Ishikawa (cell line): ENCODE results near the gene CTNNBL1.

Experiments
- CEBPB ChIP-seq: IDR thresholded peaks from 2 replicates; pipeline ENCODE4 v1.6.1; 2012
- CREB1 ChIP-seq: IDR thresholded peaks from 2 replicates; pipeline ENCODE4 v1.6.1; 2012; ENCODE audit warnings: low read depth
- EGR1 ChIP-seq: IDR thresholded peaks from 2 replicates; pipeline ENCODE4 v1.6.1; 2012
- EP300 ChIP-seq: IDR thresholded peaks from 2 replicates; pipeline ENCODE4 v1.6.1; 2012; ENCODE audit warnings: borderline replicate concordance
- FOXM1 ChIP-seq: IDR thresholded peaks from 2 replicates; pipeline ENCODE4 v1.6.1; 2012; ENCODE audit warnings: low read depth, borderline replicate concordance
- NFIC ChIP-seq: IDR thresholded peaks from 2 replicates; pipeline ENCODE4 v1.6.1; 2012
- RAD21 ChIP-seq: IDR thresholded peaks from 2 replicates; pipeline ENCODE4 v1.6.1; 2012; ENCODE audit warnings: low read depth
- TAF1 ChIP-seq: IDR thresholded peaks from 2 replicates; pipeline ENCODE4 v1.6.1; 2012; ENCODE audit warnings: low read depth, mild to moderate bottlenecking
- TCF12 ChIP-seq: IDR thresholded peaks from 2 replicates; pipeline ENCODE4 v1.6.1; 2012; ENCODE audit warnings: low read depth
- TEAD4 ChIP-seq: IDR thresholded peaks from 2 replicates; pipeline ENCODE4 v1.6.1; 2012
- YY1 ChIP-seq: IDR thresholded peaks from 2 replicates; pipeline ENCODE4 v1.6.1; 2012; ENCODE audit warnings: low read depth
- ZBTB7A ChIP-seq: IDR thresholded peaks from 2 replicates; pipeline ENCODE4 v1.6.1; 2012; ENCODE audit warnings: low read depth
- TF ChIP-seq, protein P1 (sequence below): IDR thresholded peaks from 2 replicates; pipeline ENCODE4 v1.6.1; 2012; ENCODE audit warnings: low read depth, mild to moderate bottlenecking
- TF ChIP-seq, protein P2 (sequence below): IDR thresholded peaks from 2 replicates; pipeline ENCODE4 v1.6.1; 2012
- TF ChIP-seq, protein P3 (sequence below): IDR thresholded peaks from 2 replicates; pipeline ENCODE4 v1.6.1; 2012

Gene CTNNBL1

GRCh38 chr20:37845241-37845681 lies 151.4 kb downstream of the CTNNBL1 start:
- no peak for TF ChIP-seq RAD21

- TF ChIP-seq EGR1 (no peak), RAD21 (no peak), ZBTB7A (no peak), CREB1 (no peak), YY1 (no peak), CEBPB (no peak)
- TF ChIP-seq, protein P1, sequence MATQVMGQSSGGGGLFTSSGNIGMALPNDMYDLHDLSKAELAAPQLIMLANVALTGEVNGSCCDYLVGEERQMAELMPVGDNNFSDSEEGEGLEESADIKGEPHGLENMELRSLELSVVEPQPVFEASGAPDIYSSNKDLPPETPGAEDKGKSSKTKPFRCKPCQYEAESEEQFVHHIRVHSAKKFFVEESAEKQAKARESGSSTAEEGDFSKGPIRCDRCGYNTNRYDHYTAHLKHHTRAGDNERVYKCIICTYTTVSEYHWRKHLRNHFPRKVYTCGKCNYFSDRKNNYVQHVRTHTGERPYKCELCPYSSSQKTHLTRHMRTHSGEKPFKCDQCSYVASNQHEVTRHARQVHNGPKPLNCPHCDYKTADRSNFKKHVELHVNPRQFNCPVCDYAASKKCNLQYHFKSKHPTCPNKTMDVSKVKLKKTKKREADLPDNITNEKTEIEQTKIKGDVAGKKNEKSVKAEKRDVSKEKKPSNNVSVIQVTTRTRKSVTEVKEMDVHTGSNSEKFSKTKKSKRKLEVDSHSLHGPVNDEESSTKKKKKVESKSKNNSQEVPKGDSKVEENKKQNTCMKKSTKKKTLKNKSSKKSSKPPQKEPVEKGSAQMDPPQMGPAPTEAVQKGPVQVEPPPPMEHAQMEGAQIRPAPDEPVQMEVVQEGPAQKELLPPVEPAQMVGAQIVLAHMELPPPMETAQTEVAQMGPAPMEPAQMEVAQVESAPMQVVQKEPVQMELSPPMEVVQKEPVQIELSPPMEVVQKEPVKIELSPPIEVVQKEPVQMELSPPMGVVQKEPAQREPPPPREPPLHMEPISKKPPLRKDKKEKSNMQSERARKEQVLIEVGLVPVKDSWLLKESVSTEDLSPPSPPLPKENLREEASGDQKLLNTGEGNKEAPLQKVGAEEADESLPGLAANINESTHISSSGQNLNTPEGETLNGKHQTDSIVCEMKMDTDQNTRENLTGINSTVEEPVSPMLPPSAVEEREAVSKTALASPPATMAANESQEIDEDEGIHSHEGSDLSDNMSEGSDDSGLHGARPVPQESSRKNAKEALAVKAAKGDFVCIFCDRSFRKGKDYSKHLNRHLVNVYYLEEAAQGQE = no peak
- TF ChIP-seq, protein P2, sequence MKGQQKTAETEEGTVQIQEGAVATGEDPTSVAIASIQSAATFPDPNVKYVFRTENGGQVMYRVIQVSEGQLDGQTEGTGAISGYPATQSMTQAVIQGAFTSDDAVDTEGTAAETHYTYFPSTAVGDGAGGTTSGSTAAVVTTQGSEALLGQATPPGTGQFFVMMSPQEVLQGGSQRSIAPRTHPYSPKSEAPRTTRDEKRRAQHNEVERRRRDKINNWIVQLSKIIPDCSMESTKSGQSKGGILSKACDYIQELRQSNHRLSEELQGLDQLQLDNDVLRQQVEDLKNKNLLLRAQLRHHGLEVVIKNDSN = no peak
- TF ChIP-seq, protein P3, sequence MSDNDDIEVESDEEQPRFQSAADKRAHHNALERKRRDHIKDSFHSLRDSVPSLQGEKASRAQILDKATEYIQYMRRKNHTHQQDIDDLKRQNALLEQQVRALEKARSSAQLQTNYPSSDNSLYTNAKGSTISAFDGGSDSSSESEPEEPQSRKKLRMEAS = no peak
Observed at GRCh38 chr20:37845878-37846277, 152.0 kb downstream of the CTNNBL1 start.

- TF ChIP-seq CEBPB (no peak), CREB1 (no peak), EGR1 (no peak), ZBTB7A (no peak), YY1 (no peak), TEAD4 (no peak), NFIC (no peak), TAF1 (no peak), EP300 (no peak), RAD21 (no peak), TCF12 (no peak), FOXM1 (no peak)
- TF ChIP-seq, protein P2 = no peak
- TF ChIP-seq, protein P1 = no peak
- TF ChIP-seq, protein P3 = no peak
Observed at GRCh38 chr20:37846573-37846972, 152.7 kb downstream of the CTNNBL1 start.

GRCh38 chr20:37848706-37849105 lies 154.9 kb downstream of the CTNNBL1 start:
- TF ChIP-seq YY1 = no peak
- no peak for TF ChIP-seq CREB1
- TF ChIP-seq, protein P1 = no peak
- no peak for TF ChIP-seq TEAD4
- no peak for TF ChIP-seq ZBTB7A
- TF ChIP-seq, protein P2 = no peak
- no peak for TF ChIP-seq FOXM1
- TF ChIP-seq, protein P3 = no peak
- TF ChIP-seq TAF1 = no peak
- TF ChIP-seq CEBPB = no peak
- no peak for TF ChIP-seq TCF12
- no peak for TF ChIP-seq EP300
- TF ChIP-seq EGR1 = no peak
- no peak for TF ChIP-seq RAD21
- TF ChIP-seq NFIC = no peak
